Measurements from ENCODE around the gene LRRC7.
"Not testable (repeated sequence)": the region's sequence is repeated elsewhere in the genome, so short reads cannot be mapped to it uniquely, and the experiment has no call there.

Gene LRRC7

GRCh38 chr1:69787151-69787550 is 219.4 kb downstream of the LRRC7 start:
- DNase-seq: no peak

DNA sequence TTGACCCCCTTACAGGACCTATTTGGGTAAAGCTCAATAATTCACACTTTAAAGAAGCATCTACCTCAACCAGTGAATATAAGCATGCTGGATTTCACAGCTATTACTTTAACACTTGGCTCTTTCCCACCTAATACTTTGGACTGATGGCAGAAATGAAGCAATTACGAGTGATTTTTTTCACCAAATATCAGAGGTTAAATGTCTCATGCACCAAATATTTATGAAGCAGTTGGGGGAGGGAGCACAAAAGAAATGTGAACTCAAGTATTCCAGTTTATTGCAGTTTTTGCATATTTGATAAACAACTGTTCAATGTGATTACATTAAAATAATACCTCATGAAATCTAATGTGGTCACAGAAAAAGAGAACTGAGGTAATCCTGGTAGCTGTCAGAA is 223.6 kb downstream of the LRRC7 start:
- no peak for DNase-seq

DNA sequence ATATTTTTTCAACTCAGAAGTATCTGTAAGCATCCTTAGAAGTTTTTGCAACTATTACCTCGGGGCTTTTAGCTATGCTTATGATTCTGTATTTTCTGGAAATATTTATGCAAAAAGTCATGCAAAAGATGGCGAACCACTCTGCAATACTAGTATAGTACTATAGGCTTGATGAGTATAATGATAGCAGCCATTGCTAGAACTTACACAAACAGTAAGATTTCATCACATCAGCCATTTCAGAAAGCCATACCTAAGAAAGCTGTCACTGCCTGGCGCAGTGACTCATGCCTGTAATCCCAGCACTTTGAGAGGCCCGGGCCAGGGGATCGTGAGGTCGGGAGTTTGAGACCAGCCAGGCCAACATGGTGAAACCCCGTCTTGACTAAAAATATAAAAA is 227.1 kb downstream of the LRRC7 start:
- no peak for DNase-seq

GRCh38 chr1:69814926-69815325 is 247.2 kb downstream of the LRRC7 start:
- no peak for DNase-seq

DNA sequence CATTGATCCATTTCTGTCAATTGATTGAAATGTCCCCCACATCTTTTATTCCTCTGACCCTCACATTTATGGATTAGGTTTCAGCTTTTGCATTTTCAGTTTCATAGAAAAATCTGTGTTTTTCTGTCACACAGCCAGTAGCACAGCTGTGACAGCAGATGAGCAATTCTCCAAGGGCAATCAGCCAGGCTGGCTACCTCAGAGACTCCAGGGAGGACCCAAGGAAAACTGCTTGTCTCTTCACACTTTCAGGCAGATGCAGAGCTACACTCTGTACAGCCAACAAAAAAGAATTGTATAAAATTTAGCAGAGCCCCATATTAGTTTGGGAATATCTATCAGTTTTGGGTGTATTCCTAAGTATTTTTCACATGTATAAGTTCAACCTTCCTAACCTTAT is 257.2 kb downstream of the LRRC7 start:
- DNase-seq: no peak

- DNase-seq: no peak
These were observed 260.0 kb downstream of the LRRC7 start for GRCh38 chr1:69827732-69828131.

DNA sequence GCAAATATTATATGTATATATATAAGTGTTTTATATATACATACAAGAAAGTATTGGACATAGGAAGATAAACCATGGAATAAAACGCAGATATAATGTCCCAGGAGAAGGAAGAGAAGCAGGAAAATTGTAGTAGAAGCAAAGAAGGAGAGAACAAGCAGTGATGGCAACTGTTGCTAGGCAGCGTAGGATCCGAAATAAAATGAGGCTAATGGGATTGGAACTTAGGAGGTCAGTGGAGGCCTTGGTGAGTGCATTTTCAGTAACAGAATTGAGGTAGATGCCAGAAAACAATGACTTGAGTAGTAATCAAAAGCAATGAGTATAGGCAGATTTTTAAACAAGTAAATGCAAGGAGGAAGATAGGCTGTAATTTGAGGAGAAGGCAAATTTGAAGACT is 265.8 kb downstream of the LRRC7 start:
- no peak for DNase-seq

- no peak for DNase-seq
These were observed 266.6 kb downstream of the LRRC7 start for GRCh38 chr1:69834336-69834735.

DNA sequence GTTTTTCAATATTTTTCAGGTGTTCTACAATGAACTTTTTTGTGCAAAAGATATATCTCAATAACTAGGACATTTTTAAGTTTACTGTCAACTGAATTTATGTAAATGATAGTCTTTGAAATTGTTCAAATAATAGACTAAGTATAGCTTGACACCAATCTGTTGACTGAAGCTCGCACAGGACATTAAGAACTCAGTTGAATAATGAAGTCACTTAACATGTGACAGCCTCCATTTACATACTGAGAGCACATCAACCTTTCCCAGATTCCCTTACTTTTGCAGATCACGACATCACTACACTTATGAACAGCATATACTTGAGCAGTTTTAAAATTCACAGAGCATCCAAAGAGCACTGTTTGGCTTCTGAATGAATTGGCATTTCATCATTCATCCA is 268.2 kb downstream of the LRRC7 start:
- DNase-seq: no peak

DNA sequence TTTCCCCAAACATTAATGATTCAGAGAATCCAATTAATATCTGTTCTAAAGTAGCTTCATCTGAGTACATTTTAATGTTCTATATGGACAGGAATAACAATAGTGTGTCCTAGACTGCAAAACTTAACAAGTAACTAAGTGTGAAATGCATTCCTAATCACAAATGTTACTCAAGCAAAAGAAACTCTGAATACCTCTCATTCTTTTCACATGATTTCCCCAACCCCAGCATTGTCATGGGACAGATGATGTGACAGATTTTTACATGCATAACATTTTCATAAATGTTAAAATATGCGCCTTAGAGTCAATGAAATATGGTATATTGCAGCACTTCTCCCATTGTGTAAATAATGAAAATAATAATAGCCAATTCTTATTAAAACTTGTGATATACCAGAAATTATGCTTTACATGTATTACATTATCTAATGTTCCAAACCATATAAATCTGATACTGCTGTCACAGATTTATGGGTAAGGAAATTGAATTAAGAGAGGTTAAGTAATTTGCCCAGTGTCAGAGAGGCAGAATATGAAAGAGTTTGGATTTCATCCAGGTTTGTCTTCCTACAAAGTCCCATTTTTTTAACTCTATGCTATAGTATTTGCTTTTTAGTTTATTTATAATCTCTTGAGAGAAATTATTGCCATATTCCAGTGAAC is 269.4 kb downstream of the LRRC7 start:
- DNase-seq: no peak

GRCh38 chr1:69842326-69842725 is 274.6 kb downstream of the LRRC7 start:
- DNase-seq: no peak

DNA sequence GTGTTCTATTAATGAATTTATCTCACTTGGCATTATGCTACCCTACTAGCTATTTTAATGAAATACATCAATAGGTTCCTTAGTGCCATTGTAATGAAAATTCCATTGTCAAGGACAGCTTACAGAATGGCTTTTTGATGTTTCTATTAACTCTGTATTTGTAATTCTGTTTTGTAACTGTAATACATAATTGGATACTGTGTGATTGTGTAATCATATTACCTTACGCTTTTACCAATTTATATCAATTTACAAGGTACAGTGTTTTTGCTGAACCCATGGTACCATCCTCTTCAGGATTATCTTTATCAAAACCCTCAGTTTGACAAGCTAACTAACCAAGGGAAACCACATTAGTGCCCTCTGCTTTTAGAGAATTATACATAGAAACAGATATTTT is 277.9 kb downstream of the LRRC7 start:
- DNase-seq: no peak

DNA sequence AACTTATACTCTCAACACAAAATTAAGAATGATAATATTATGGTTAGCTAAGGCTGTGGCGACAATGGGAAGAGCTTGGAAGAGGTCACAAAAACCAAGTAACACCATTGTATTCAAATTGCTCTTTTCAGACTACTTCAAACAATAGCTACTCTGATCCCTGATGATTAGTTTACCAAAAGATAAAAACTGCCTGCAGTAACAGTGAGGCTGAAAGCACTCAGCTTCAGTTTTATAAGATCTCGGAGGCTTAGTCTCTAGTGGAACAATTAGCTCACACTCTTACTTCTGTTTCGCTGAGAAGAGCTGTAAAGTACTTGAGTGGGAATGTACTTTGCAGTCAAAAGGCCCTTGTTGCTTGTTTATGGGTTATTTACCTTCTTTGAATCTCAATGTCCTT is 278.5 kb downstream of the LRRC7 start:
- DNase-seq: no peak

DNA sequence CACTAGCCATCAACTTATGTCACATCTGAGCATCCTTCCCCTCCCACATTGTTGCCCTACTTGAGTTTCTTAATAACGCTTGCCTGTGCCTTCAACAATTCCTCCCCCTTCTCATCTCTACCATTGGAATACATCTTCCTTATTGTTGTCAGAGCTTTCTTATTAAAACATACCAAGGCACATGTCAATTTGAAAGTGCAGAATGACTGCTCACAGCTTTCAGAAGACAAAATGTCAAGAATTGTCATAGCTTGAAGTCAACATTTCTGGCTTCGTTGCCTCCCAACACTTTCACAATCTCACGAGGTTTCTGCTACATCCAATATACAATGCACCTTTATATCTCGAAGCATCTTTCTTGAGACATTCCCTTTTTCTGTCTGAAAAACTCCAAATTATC is 279.9 kb downstream of the LRRC7 start:
- no peak for DNase-seq

DNA sequence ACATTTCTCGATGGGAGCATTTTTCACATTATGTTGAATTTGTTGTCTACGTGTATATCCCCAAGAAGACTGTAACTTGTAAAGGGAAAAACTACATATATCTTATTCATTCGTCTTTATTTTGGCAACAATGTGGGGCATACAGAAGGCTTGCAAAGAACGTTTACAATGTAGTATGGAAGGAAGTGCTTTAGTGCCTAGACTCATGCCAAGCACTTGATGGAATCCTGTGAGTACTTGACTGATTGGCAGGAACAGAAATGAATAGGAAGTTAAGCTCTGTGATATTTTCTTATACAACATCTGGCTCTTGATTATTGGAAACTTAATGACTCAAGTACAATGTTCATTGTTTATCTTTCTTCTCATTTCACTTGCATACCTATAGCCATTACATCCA is 284.4 kb downstream of the LRRC7 start:
- no peak for DNase-seq

- DNase-seq: no peak
These were observed 285.0 kb downstream of the LRRC7 start for GRCh38 chr1:69852706-69853105.

DNA sequence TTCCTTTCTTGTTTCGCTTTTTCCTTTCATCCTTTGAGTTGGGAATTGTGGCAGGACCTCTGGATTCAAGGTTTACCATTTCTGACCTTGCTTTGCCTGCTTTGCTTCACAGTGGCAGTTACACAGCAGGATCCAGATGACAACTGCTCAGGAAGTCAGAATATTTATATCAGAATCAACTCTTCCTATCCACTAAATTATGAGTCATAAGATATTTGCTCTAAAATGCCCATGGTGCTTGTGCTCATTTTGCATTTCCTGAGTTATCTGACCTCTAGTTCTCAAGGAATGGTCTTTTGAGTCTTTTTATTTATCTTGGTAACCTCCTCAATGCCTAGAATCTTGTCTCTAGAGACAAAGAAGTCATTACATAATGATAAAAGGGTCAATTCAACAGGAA is 290.8 kb downstream of the LRRC7 start:
- no peak for DNase-seq

DNA sequence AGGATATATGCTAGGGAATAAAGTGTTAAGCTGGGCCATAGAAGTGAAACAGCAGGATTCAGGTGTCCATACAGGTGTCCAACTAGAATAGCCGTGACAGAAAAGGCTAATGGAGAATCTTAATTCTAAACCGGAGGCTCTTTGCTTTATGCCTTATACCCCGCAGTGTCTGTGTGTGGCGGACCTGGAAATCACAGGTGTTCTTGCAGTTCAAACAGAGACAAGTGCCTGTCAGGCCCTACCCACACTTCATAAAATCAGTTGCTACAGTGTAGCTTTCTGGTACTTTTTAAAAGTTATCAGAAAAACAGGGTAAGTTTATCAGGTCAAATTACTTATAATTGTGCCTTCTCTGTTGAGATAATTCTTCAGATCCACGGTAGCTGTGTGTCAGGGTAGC is 293.9 kb downstream of the LRRC7 start:
- no peak for DNase-seq

- no peak for DNase-seq
These were observed 295.2 kb downstream of the LRRC7 start for GRCh38 chr1:69862906-69863305.

GRCh38 chr1:69863704-69864103 is 296.0 kb downstream of the LRRC7 start:
- DNase-seq: no peak

GRCh38 chr1:69871412-69871811 is 303.7 kb downstream of the LRRC7 start:
- DNase-seq: no peak

DNA sequence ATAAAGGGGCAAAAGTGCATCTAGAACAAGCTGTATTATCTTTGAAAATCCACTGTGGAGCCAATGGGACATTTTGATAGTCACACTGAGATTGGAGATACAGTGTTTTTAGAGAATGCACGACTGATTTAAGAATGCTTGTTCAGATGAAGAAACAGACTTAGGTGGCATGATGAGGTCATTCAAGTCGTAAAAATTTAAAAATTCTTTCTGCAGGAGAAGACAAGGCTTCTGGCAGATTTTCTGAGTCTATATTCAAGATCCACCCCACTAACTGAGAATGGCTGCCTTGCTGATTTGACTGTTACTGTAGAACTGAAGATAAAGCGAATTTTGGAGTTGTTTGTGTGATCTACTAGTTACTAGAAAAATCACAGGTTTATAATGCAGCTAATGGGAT is 310.6 kb downstream of the LRRC7 start:
- no peak for DNase-seq

GRCh38 chr1:69888016-69888415 is 320.3 kb downstream of the LRRC7 start:
- not testable (repeated sequence) for DNase-seq

GRCh38 chr1:69888657-69889056 is 320.9 kb downstream of the LRRC7 start:
- DNase-seq: no peak

DNA sequence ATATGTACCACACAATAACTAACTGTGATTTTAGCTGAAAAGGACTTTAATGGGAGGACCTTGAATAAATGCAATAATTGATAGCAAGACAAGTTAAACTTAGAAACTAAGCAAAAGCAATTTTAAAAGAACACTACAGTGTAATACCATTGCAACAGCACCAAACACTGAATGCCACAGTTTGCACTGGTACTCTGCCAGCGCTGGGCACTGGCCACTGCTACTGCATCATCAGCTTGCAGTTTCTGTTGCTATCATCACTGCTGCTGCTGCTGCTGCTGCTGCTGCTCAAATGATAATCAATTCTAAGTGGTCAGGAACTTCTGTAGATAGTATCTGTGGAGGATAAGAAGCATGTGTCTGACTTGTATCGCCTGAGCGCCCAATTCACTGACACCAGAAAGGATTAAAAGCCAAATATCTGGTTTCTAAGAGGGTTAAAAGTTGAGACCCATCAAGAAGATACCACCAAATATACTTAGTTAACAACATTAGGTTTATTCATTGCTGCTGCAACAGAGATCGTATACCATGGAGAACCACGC is 330.8 kb downstream of the LRRC7 start:
- no peak for DNase-seq

Measured in retina (tissue), 1 donor.